ENCODE data around the gene SLC6A1.

SLC6A1 gene

DNA sequence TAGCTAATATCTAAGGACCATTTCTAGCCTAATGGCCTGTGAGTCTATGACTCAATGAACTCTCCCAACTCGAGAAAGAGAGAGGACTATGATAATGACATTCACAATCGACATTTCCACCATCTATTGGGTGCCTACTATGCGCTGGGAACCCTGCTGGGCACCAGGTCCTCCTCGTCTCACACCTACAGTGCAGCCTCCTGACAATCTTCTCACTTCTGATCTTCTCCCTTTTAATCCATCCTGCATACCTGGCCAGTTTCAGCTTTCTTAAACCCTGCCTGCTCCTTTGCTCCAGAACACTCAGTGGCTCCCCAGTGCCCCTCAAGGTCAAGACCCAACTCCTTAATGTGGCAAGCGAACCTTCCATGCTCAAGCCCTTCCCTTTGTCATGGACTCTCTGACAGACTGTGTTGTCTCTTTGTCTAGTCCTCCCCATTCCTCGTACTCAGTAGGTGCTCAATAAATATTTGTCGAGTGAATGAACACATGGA lies 3.5 kb upstream of the SLC6A1 start:
- TF ChIP-seq, protein P1, sequence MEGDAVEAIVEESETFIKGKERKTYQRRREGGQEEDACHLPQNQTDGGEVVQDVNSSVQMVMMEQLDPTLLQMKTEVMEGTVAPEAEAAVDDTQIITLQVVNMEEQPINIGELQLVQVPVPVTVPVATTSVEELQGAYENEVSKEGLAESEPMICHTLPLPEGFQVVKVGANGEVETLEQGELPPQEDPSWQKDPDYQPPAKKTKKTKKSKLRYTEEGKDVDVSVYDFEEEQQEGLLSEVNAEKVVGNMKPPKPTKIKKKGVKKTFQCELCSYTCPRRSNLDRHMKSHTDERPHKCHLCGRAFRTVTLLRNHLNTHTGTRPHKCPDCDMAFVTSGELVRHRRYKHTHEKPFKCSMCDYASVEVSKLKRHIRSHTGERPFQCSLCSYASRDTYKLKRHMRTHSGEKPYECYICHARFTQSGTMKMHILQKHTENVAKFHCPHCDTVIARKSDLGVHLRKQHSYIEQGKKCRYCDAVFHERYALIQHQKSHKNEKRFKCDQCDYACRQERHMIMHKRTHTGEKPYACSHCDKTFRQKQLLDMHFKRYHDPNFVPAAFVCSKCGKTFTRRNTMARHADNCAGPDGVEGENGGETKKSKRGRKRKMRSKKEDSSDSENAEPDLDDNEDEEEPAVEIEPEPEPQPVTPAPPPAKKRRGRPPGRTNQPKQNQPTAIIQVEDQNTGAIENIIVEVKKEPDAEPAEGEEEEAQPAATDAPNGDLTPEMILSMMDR (IDR thresholded peaks at IDR 0.05; ENCODE audit: control insufficient read depth, extremely low read depth, insufficient read depth), result no peak
- DNase-seq (ENCODE audit: low read depth), result no peak
- H3K4me3 ChIP-seq (ENCODE audit: low read depth, low read length), result no peak overlapping the region

DNA sequence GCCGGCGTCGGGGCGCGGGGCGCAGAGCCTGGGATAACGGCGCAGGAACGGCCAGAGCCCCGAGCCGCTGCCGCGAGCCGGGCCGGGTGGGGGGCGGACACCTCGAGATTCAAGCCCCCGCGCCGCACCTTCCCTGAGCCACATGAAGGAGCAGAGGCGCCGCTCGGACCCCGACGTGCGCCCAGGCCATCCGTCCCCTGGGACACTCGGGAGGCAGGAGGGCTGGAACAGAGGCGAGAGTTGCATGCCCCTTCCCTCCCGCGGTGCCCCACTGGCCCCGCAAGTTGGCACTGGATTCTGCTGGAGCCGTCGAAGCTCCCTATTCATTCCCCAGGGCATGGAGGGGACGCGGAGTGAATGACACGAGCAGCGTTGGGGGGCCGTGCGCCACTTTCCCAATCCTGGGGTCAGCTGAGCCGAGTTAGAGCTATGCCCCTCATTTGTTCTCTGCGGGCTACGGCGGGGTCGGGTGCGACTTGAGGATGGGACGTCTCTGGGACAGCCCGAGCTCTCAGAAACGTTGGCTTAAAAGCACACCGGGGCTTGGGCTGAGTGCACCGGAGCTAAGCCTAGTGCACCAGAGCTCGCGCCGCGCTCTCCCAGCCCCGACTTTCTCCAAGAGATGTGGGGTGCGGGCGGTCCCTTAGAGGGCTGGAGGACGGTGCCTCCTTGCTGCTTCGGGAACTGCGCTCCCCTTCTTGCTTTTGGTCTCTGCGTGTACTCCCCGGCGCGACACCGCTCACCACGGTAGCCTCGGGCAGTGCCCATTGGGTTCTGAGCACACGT lies 588 bp downstream of the SLC6A1 start:
- TF ChIP-seq, protein P1 (IDR thresholded peaks at IDR 0.05; ENCODE audit: control insufficient read depth, extremely low read depth, insufficient read depth), result no peak
- no peak for DNase-seq (ENCODE audit: low read depth)
- no peak overlapping the region for H3K4me3 ChIP-seq (ENCODE audit: low read depth, low read length)

DNA sequence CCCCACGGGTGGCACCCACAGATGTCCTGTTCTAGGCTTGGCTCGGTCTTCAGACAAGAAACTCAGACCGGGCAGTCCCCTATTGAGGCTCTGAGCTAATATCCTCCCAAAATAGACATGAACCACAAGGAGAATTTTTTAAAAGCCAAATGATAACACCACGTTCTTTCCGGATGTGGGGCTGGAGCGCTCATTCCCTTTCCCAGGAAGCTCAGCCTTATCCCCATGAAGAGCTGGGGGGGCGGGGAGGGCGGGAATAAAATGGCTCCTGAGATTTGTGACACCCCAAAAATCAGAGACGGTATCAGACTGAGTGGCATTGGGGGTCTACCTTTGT lies 1.1 kb downstream of the SLC6A1 start:
- DNase-seq (ENCODE audit: low read depth), result no peak
- TF ChIP-seq, protein P1 (IDR thresholded peaks at IDR 0.05; ENCODE audit: control insufficient read depth, extremely low read depth, insufficient read depth), result no peak

DNA sequence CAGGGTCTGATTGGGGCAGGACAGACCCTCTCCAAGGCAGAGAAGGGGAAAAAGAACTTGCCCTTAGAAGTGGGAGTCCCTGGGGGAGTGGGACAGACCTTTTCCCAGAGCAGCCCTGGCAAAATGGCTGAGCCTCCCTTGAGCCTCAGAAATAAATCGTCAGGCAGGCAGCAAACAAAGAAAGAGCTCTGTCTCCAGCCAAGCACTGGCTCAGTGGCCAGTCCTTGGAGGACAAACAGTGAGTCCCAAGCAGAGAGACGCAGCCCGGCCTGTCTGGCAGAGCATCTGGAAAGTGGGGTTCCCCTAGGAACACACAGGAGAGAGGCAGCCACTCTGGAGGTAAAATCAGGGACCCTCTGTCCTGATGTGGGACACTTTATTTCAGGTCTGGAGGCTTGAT lies 1.8 kb downstream of the SLC6A1 start:
- H3K4me3 ChIP-seq (ENCODE audit: low read depth, low read length), result no peak overlapping the region
- DNase-seq (ENCODE audit: low read depth), result no peak
- TF ChIP-seq, protein P1 (IDR thresholded peaks at IDR 0.05; ENCODE audit: control insufficient read depth, extremely low read depth, insufficient read depth), result no peak

More for the DNA sequence above, 1.1 kb downstream of the SLC6A1 start:
- H3K4me3 ChIP-seq (ENCODE audit: low read depth, low read length), result no peak overlapping the region

DNA sequence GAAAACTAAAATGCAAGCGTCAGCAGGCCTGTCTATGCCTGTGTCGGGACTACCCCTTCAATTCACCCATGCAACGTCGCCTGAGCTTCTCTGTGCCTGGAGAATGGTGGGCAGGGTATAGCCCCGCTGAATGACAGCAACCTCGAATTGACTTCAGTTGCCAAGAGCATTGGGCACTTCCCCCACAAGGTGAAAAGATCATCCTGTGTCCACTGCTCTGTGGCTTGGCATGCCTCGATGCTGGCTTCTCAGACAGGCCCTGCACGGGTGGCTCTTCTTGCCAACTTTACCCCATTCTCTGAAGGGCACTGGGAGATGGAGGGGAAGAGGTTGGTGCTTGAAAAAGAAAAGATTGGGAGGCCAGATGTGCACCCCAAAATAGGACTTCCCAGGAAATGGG lies 3.3 kb downstream of the SLC6A1 start:
- H3K4me3 ChIP-seq (ENCODE audit: low read depth, low read length), result no peak overlapping the region
- TF ChIP-seq, protein P1 (IDR thresholded peaks at IDR 0.05; ENCODE audit: control insufficient read depth, extremely low read depth, insufficient read depth), result no peak
- no peak for DNase-seq (ENCODE audit: low read depth)

DNA sequence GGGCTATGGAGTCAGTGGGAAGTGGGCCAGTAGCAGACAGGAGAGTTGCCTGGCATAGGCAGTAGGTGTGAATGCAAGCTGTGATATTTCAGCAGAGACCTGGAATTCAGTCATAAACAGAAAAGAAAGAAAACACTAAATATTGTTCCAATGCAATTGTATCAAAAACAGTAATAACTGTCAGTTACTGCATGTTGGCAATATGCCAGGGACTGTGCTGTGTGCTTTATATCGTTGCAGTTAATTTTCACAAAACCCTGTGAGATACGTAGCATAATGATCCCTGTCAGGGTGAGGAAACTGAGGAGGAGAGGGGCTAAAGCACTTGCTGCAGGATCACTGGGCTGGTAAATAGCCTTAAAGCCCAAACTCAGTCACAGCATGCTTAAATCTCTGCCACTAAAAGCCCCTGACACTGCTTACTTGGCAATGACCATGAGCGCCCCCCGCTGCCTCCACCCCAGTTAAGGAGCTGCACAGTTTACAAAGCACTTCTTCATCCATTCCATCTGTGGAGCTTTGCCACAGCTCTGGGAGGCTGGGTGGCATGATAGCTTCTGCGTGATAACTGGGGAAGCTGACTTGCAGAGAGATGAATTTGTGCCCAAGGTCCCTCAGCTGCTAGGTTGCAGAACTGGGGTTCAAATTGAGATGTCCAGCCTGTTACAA lies 3.9 kb downstream of the SLC6A1 start:
- no peak for DNase-seq (ENCODE audit: low read depth)
- TF ChIP-seq, protein P1 (IDR thresholded peaks at IDR 0.05; ENCODE audit: control insufficient read depth, extremely low read depth, insufficient read depth), result no peak
- H3K4me3 ChIP-seq (ENCODE audit: low read depth, low read length), result no peak overlapping the region
